OCI-LY7 (cell line): Measurements from ENCODE around the gene AIRE. TPM values are rescaled to one million over a fixed set of nuclear protein-coding genes. Genes with fewer than 3 reads are reported as not detected.

Experiments used
- BruUV-seq: library from RNA; stranded (reverse); fragments of 400-500 nt; replicated peaks from 2 replicates; lab custom pipeline; 2021; lab: Mats Ljungman, UMichigan
- CTCF ChIA-PET: fragments of 300-600 bp; sonication (Branson Sonifier 250); formaldehyde crosslinking; loops from one replicate; lab custom pipeline; 2022; ENCODE audit warnings: antibody characterized with exemption; ENCODE audit not compliant: unreplicated experiment; lab: Charles Lee
- POLR2A ChIA-PET: fragments of 300-600 bp; sonication (Branson Sonifier 250); formaldehyde crosslinking; loops from one replicate; lab custom pipeline; 2022; ENCODE audit warnings: antibody characterized with exemption; lab: Charles Lee
- DNase-seq: peaks from one replicate; pipeline ENCODE4 v3.0.0-alpha.2; 2015; ENCODE audit warnings: low spot score
- H2AFZ ChIP-seq: fragments of 200-600 bp; sonication (generic), shearing (Covaris generic); 2 replicates; pipeline ENCODE4 v1.6.1; 2014; ENCODE audit warnings: mild to moderate bottlenecking, antibody characterized with exemption, low read length, moderate library complexity
- H3K27ac ChIP-seq: fragments of 200-600 bp; sonication (generic); 2 replicates; pipeline ENCODE4 v1.5.1; 2014; ENCODE audit warnings: mixed run types, low read depth, mild to moderate bottlenecking, moderate library complexity, low read length, inconsistent platforms; ENCODE audit not compliant: poor library complexity, severe bottlenecking
- H3K36me3 ChIP-seq: fragments of 200-600 bp; sonication (generic); 2 replicates; pipeline ENCODE4 v1.6.1; 2014; ENCODE audit warnings: mild to moderate bottlenecking, antibody characterized with exemption, low read length, moderate library complexity, mixed read lengths; ENCODE audit not compliant: insufficient read depth
- H3K4me1 ChIP-seq: fragments of 200-600 bp; sonication (generic); 2 replicates; pipeline ENCODE4 v1.5.1; 2014; ENCODE audit warnings: mild to moderate bottlenecking, low read length; ENCODE audit not compliant: insufficient read depth, poor library complexity, severe bottlenecking
- H3K4me2 ChIP-seq: fragments of 200-600 bp; sonication (generic); 2 replicates; pipeline ENCODE4 v1.6.1; 2014; ENCODE audit warnings: mild to moderate bottlenecking, low read length
- H3K4me3 ChIP-seq: fragments of 200-600 bp; sonication (generic); 2 replicates; pipeline ENCODE4 v1.5.1; 2014; ENCODE audit warnings: mild to moderate bottlenecking, low read depth, low read length; ENCODE audit not compliant: poor library complexity, severe bottlenecking
- H3K79me2 ChIP-seq: fragments of 200-600 bp; sonication (generic); 2 replicates; pipeline ENCODE4 v1.6.1; 2016; ENCODE audit warnings: low read depth, mild to moderate bottlenecking, low read length, moderate library complexity, mixed read lengths; ENCODE audit not compliant: insufficient read depth
- H3K9me2 ChIP-seq: fragments of 200-600 bp; sonication (generic); 2 replicates; pipeline ENCODE4 v1.6.1; 2016; ENCODE audit warnings: mild to moderate bottlenecking, low read length, mixed read lengths; ENCODE audit not compliant: insufficient read depth
- H3K9me3 ChIP-seq: fragments of 200-600 bp; sonication (generic); 2 replicates; pipeline ENCODE4 v1.6.1; 2014; ENCODE audit warnings: mild to moderate bottlenecking, mixed run types, low read length, mixed read lengths
- H4K20me1 ChIP-seq: fragments of 200-600 bp; sonication (generic); 2 replicates; pipeline ENCODE4 v1.6.1; 2014; ENCODE audit warnings: mild to moderate bottlenecking, antibody characterized with exemption, low read length, moderate library complexity, mixed read lengths; ENCODE audit not compliant: insufficient read depth
- CTCF ChIP-seq: fragments of 200-600 bp; sonication (generic); conservative IDR thresholded peaks from 2 replicates; pipeline ENCODE4 v1.5.1; 2014; ENCODE audit warnings: mild to moderate bottlenecking, antibody characterized with exemption, low read length, moderate library complexity, mixed read lengths
- EZH2phosphoT487 ChIP-seq: fragments of 200-600 bp; sonication (generic); IDR thresholded peaks from 2 replicates; pipeline ENCODE4 v1.6.1; 2018; ENCODE audit warnings: low read depth, borderline replicate concordance, mild to moderate bottlenecking, mixed run types, antibody characterized with exemption, low read length, moderate library complexity, mixed read lengths
- intact Hi-C: fragments of 100-400 bp; cut with micrococcal nuclease; formaldehyde crosslinking; loops from one replicate; pipeline ENCODE4 v1.10.0; 2022; ENCODE audit not compliant: unreplicated experiment
- total RNA-seq, 2 experiments: library from RNA; depleted of rRNA in 1 of 2; stranded (reverse); fragments of >200 nt in 1 of 2; shearing (Covaris generic) in 1 of 2; gene quantifications; 2 replicates each; pipeline ENCODE4 v1.2.3, GENCODE V29; 2014 to 2022

Gene AIRE
- total RNA-seq, 2 experiments from 2014 or later: not detected

- TF ChIP-seq EZH2phosphoT487 (no peak), CTCF (no peak)
- Histone ChIP-seq H4K20me1 (no peaks in the 10 kb centered on the region), H3K4me1 (no peaks in the 10 kb centered on the region), H3K27ac (no peak overlapping the region), H3K4me3 (no peak overlapping the region), H2AFZ (no peak overlapping the region), H3K79me2 (no peaks in the 10 kb centered on the region), H3K9me2 (no peaks in the 10 kb centered on the region), H3K36me3 (peaks cover 49% of the 10 kb centered on the region; the same call in 1 of the 2 replicates), H3K9me3 (no peaks in the 10 kb centered on the region), H3K4me2 (no peak overlapping the region)
- intact Hi-C loops: no loop called here
- ChIA-PET POLR2A (no interaction called here), CTCF (no interaction called here)
- BruUV-seq: no TSS peak
- no peak for DNase-seq
These were observed 36.3 kb downstream of the AIRE start for GRCh38 chr21:44321846-44322450.

- Histone ChIP-seq H4K20me1 (no peaks in the 10 kb centered on the region), H3K9me2 (no peaks in the 10 kb centered on the region), H3K4me2 (no peak overlapping the region), H3K4me3 (no peak overlapping the region), H2AFZ (no peak overlapping the region), H3K4me1 (no peaks in the 10 kb centered on the region), H3K36me3 (peaks cover 47% of the 10 kb centered on the region; the same call in 1 of the 2 replicates), H3K27ac (no peak overlapping the region), H3K9me3 (no peaks in the 10 kb centered on the region), H3K79me2 (no peaks in the 10 kb centered on the region)
- DNase-seq: no peak
- no TSS peak for BruUV-seq
- CTCF ChIA-PET: no interaction called here
- no peak for TF ChIP-seq EZH2phosphoT487
- no peak for TF ChIP-seq CTCF
- intact Hi-C loops: no loop called here
- POLR2A ChIA-PET: interaction anchor here (0.6 kb wide), 1 partner anchor 55 kb away, joined by 4 read pairs; no protein-coding TSS in a partner anchor
These were observed 37.1 kb downstream of the AIRE start for GRCh38 chr21:44322621-44323325.

- CTCF ChIA-PET: no interaction called here
- Histone ChIP-seq H4K20me1 (no peaks in the 10 kb centered on the region), H3K79me2 (no peaks in the 10 kb centered on the region), H3K9me2 (no peaks in the 10 kb centered on the region), H3K4me1 (no peaks in the 10 kb centered on the region), H3K36me3 (peaks cover 47% of the 10 kb centered on the region; the same call in 1 of the 2 replicates), H3K27ac (no peak overlapping the region), H3K9me3 (no peaks in the 10 kb centered on the region), H3K4me2 (no peak overlapping the region), H3K4me3 (no peak overlapping the region), H2AFZ (no peak overlapping the region)
- no peak for TF ChIP-seq EZH2phosphoT487
- no peak for TF ChIP-seq CTCF
- intact Hi-C loops: no loop called here
- no TSS peak for BruUV-seq
- DNase-seq: no peak
- POLR2A ChIA-PET: no interaction called here
These were observed 37.9 kb downstream of the AIRE start for GRCh38 chr21:44323591-44323990.
